Endothelial cell of umbilical vein (primary cell): ENCODE results near the gene EEF1E1. TPM values are rescaled to one million over a fixed set of nuclear protein-coding genes. Genes with fewer than 3 reads are reported as not detected.

Source experiments
- BruUV-seq: library from RNA; stranded (reverse); fragments of 400-500 nt; replicated peaks from 2 replicates; lab custom pipeline; 2021; lab: Mats Ljungman, UMichigan
- CTCF ChIA-PET: fragments of 300-600, 350-600 bp; sonication (Branson Sonifier 250); formaldehyde crosslinking; loops from one replicate; lab custom pipeline; 2021; ENCODE audit warnings: antibody characterized with exemption, inconsistent platforms; lab: Charles Lee
- POLR2A ChIA-PET: fragments of 300-600, 350-600 bp; sonication (Branson Sonifier 250); formaldehyde crosslinking; loops from one replicate; lab custom pipeline; 2021; ENCODE audit warnings: antibody characterized with exemption, inconsistent platforms; lab: Charles Lee
- DNase-seq: peaks from one replicate; pipeline ENCODE4 v3.0.0-alpha.2; 2011; ENCODE audit warnings: low read depth, low spot score
- FAIRE-seq: peaks from 2 replicates; lab custom pipeline; 2011; peaks lifted over from hg19 to GRCh38; lab: Jason Lieb, UNC
- H2AFZ ChIP-seq: 2 replicates; pipeline ENCODE4 v1.6.0; 2012; ENCODE audit warnings: low read depth, low read length, control low read depth, inconsistent platforms
- H3K27ac ChIP-seq: 2 replicates; pipeline ENCODE4 v1.5.1; 2011; ENCODE audit warnings: low read depth, mild to moderate bottlenecking, control low read depth, low read length, moderate library complexity; ENCODE audit not compliant: insufficient read depth
- H3K27me3 ChIP-seq, 2 experiments: 2 replicates each; pipeline versions ENCODE4 v1.6.0 to v1.6.1; 2011; ENCODE audit warnings: low read length in 2 of 2, mixed read lengths in 1 of 2; ENCODE audit not compliant: control insufficient read depth in 2 of 2, insufficient read depth in 2 of 2
- H3K36me3 ChIP-seq, 2 experiments: 2 replicates in 1 of 2; 3 replicates in 1 of 2; pipeline ENCODE4 v1.5.1; 2011; ENCODE audit warnings: low read length in 2 of 2, mild to moderate bottlenecking in 1 of 2, moderate library complexity in 1 of 2; ENCODE audit not compliant: control insufficient read depth in 2 of 2, insufficient read depth in 2 of 2; ENCODE audit errors: extremely low read depth in 1 of 2
- H3K4me1 ChIP-seq: 3 replicates; pipeline ENCODE4 v1.5.1; 2011; ENCODE audit warnings: mild to moderate bottlenecking, low read length; ENCODE audit not compliant: control insufficient read depth, insufficient read depth; ENCODE audit errors: extremely low read depth
- H3K4me2 ChIP-seq: 2 replicates; pipeline ENCODE4 v1.6.1; 2011; ENCODE audit warnings: low read length, control low read depth, mixed read lengths; ENCODE audit not compliant: insufficient read depth
- H3K4me3 ChIP-seq, 3 experiments: fragments of 200-600 bp in 1 of 3; sonication (generic), shearing (Covaris generic) in 1 of 3; replicated peaks in 1 of 3; 2 replicates each; pipeline ENCODE4 v1.5.1; 2011 to 2016; ENCODE audit warnings: control low read depth in 3 of 3, low read length in 3 of 3, mild to moderate bottlenecking in 2 of 3, inconsistent platforms in 1 of 3, low read depth in 1 of 3, moderate library complexity in 1 of 3; ENCODE audit not compliant: insufficient read depth in 1 of 3
- H3K79me2 ChIP-seq: 2 replicates; pipeline ENCODE4 v1.6.0; 2012; ENCODE audit warnings: low read length, inconsistent platforms; ENCODE audit not compliant: control insufficient read depth, insufficient read depth
- H3K9ac ChIP-seq: replicated peaks from 2 replicates; pipeline ENCODE3; 2011; ENCODE audit warnings: low read length, control low read depth; ENCODE audit not compliant: insufficient read depth; ENCODE audit errors: extremely low read depth
- H3K9me1 ChIP-seq: replicated peaks from 3 replicates; pipeline ENCODE4 v1.6.0; 2011; ENCODE audit warnings: mild to moderate bottlenecking, low read length; ENCODE audit not compliant: control insufficient read depth, insufficient read depth; ENCODE audit errors: extremely low read depth
- H3K9me3 ChIP-seq: replicated peaks from 2 replicates; pipeline ENCODE4 v1.5.1; 2012; ENCODE audit warnings: low read length, inconsistent platforms; ENCODE audit not compliant: control insufficient read depth, insufficient read depth
- H4K20me1 ChIP-seq: replicated peaks from 2 replicates; pipeline ENCODE3; 2011; ENCODE audit warnings: mild to moderate bottlenecking, low read length; ENCODE audit not compliant: control insufficient read depth, insufficient read depth; ENCODE audit errors: extremely low read depth
- CTCF ChIP-seq, 2 donors: IDR thresholded peaks; 1 replicate in 1 of 2; 2 replicates in 1 of 2; pipeline ENCODE4 v1.5.1; 2011; ENCODE audit warnings: low read length in 2 of 2, mild to moderate bottlenecking in 2 of 2, moderate library complexity in 2 of 2, control low read depth in 1 of 2, inconsistent platforms in 1 of 2, low read depth in 1 of 2; ENCODE audit not compliant: insufficient read depth in 1 of 2; ENCODE audit errors: extremely low read depth in 1 of 2
- EZH2 ChIP-seq: IDR thresholded peaks from 2 replicates; pipeline ENCODE4 v1.6.1; 2012; ENCODE audit warnings: borderline replicate concordance, low read depth, mild to moderate bottlenecking, moderate library complexity, low read length, inconsistent platforms; ENCODE audit not compliant: severe bottlenecking
- FOS ChIP-seq: IDR thresholded peaks from 2 replicates; pipeline ENCODE4 v1.6.1; 2011; ENCODE audit warnings: mild to moderate bottlenecking, low read length, moderate library complexity, borderline replicate concordance; ENCODE audit not compliant: insufficient read depth
- GATA2 ChIP-seq: IDR thresholded peaks from 2 replicates; pipeline ENCODE4 v1.7.0; 2011; ENCODE audit warnings: low read depth, mild to moderate bottlenecking, moderate library complexity, mixed read lengths, low read length; ENCODE audit not compliant: insufficient read length, insufficient read depth
- JUN ChIP-seq: IDR thresholded peaks from 2 replicates; pipeline ENCODE4 v1.6.1; 2011; ENCODE audit warnings: borderline replicate concordance, low read depth; ENCODE audit not compliant: insufficient read length, insufficient read depth
- MAX ChIP-seq: IDR thresholded peaks from 2 replicates; pipeline ENCODE4 v1.6.1; 2011; ENCODE audit not compliant: insufficient read depth, insufficient read length
- MYC ChIP-seq: IDR thresholded peaks from one replicate; pipeline ENCODE4 v1.6.1; 2011; ENCODE audit warnings: mild to moderate bottlenecking, low read depth, low read length
- POLR2A ChIP-seq: IDR thresholded peaks from 2 replicates; pipeline ENCODE4 v1.6.1; 2012; ENCODE audit warnings: low read depth, mild to moderate bottlenecking, control low read depth, low read length
- POLR2AphosphoS5 ChIP-seq: IDR thresholded peaks from 2 replicates; pipeline ENCODE4 v1.6.1; 2012; ENCODE audit warnings: low read depth, mild to moderate bottlenecking, control low read depth, low read length, moderate library complexity; ENCODE audit not compliant: insufficient read depth
- dilution Hi-C: fragments of 300-500 bp; cut with MboI; formaldehyde crosslinking; loops from one replicate; pipeline ENCODE4 v1.15.0; 2019; ENCODE audit warnings: low sequenced_read_pairs; ENCODE audit not compliant: extremely low pct_ligation_motif_present
- intact Hi-C: fragments of 100-400 bp; cut with micrococcal nuclease; formaldehyde crosslinking; loops from one replicate; pipeline ENCODE4 v1.10.0; 2022
- polyA plus RNA-seq, 4 experiments: library from polyadenylated mRNA; depleted of rRNA in 3 of 4; stranded (reverse) in 3 of 4; unstranded in 1 of 4; fragments of >200 nt; gene quantifications; 2 replicates each; pipeline versions ENCODE4 v1.2.1 to v1.2.3, GENCODE V29; 2011 to 2012; ENCODE audit warnings: missing spikeins in 1 of 4
- total RNA-seq: library from RNA; stranded (reverse); gene quantifications from 2 replicates; pipeline ENCODE4 v1.2.3, GENCODE V29; 2021

The EEF1E1 gene
- total and polyA plus RNA-seq, 2 donors (not counting 3 experiments of a cell fraction or from before 2014, with no cell fraction given), result 53.8 to 58.1 TPM

- H3K4me2 ChIP-seq, result no peak overlapping the region
- POLR2A ChIA-PET, result no interaction called here
- peaks cover 3% of the 10 kb centered on the region for H3K79me2 ChIP-seq
- H3K27me3 ChIP-seq, result no peaks in the 10 kb centered on the region
- BruUV-seq, result no TSS peak
- no peak overlapping the region for H2AFZ ChIP-seq
- peaks cover 0 to 2% of the 10 kb centered on the region in 2 experiments for H3K36me3 ChIP-seq
- H3K27ac ChIP-seq, result no peak overlapping the region
- dilution Hi-C loops, result no loop called here
- no peak for DNase-seq
- no peaks in the 10 kb centered on the region for H4K20me1 ChIP-seq
- CTCF ChIA-PET, result no interaction called here
- no peaks in the 10 kb centered on the region for H3K9me3 ChIP-seq
- peaks cover 7% of the 10 kb centered on the region for H3K4me1 ChIP-seq
- no peak overlapping the region for H3K4me3 ChIP-seq
- H3K9me1 ChIP-seq, result no peaks in the 10 kb centered on the region
- intact Hi-C loops, result no loop called here
- FAIRE-seq, result no peak
- TF ChIP-seq MAX, result no peak
- TF ChIP-seq MYC, result no peak
- no peak for TF ChIP-seq GATA2
- no peak for TF ChIP-seq EZH2
- no peak for TF ChIP-seq POLR2AphosphoS5
- no peak for TF ChIP-seq POLR2A
- TF ChIP-seq FOS, result no peak
- no peak for TF ChIP-seq JUN
- no peak for TF ChIP-seq CTCF (IDR thresholded peaks at IDR 0.05; ENCODE audit: extremely low read depth in 1 of 2, insufficient read depth in 1 of 2, low read depth in 1 of 2, low read length in 2 of 2)
- no peak overlapping the region for H3K9ac ChIP-seq
These were observed 59.1 kb downstream of the EEF1E1 start for GRCh38 chr6:8043221-8043620.
